Measurements from ENCODE around the gene PARD3B. TPM values are rescaled to one million over a fixed set of nuclear protein-coding genes. Genes with fewer than 3 reads are reported as not detected.

The PARD3B gene
- total and polyA plus RNA-seq, 2 experiments from 2014 or later = 3.5 to 4.4 TPM

- Histone ChIP-seq H3K4me1 (ENCODE audit: insufficient read depth) (no peaks in the 10 kb centered on the region), H3K4me2 (no peak overlapping the region), H3K79me2 (replicated peaks; ENCODE audit: insufficient read depth) (no peaks in the 10 kb centered on the region), H3F3A (replicated peaks; ENCODE audit: low read depth) (no peaks in the 10 kb centered on the region), H3K27me3 (ENCODE audit: insufficient read depth) (no peaks in the 10 kb centered on the region), H3K36me3 (ENCODE audit: insufficient read depth) (no peaks in the 10 kb centered on the region), H3K9me2 (ENCODE audit: insufficient read depth) (no peaks in the 10 kb centered on the region), H3K4me3 (no peak overlapping the region), H4K20me1 (replicated peaks; ENCODE audit: insufficient read depth) (no peaks in the 10 kb centered on the region), H3K27ac (ENCODE audit: low read depth) (no peak overlapping the region), H2AFZ (no peak overlapping the region)
- DNase-seq (ENCODE audit: low spot score) (no peak), ATAC-seq (no peak)
- H3K4me3 Mint-ChIP-seq = no peak overlapping the region
- no peak overlapping the region for H3K27ac Mint-ChIP-seq
- H3K9me3 Mint-ChIP-seq = no peaks in the 10 kb centered on the region; the same call in 2 of the 3 replicates
- TF ChIP-seq POLR2AphosphoS5 (IDR thresholded peaks at IDR 0.05; ENCODE audit: low read depth) (no peak), ZNF331 (CRISPR knock-in tag; IDR thresholded peaks at IDR 0.05; ENCODE audit: low read depth) (no peak), STAT1 (IDR thresholded peaks at IDR 0.05; ENCODE audit: unreplicated experiment) (no peak), ZNF462 (CRISPR knock-in tag; IDR thresholded peaks at IDR 0.05) (no peak)
- no peaks in the 10 kb centered on the region for H3K27me3 Mint-ChIP-seq (ENCODE audit: insufficient read depth, low read depth, poor library complexity)
- no peaks in the 10 kb centered on the region; the same call in 2 of the 3 replicates for H3K4me1 Mint-ChIP-seq
- no peaks in the 10 kb centered on the region for H3K36me3 Mint-ChIP-seq (ENCODE audit: low read depth)
These were observed 142.5 kb downstream of the PARD3B start for GRCh38 chr2:204687776-204688175.

- peak overlapping the region; percentile 77; the same call in 1 of the 2 replicates for H3K27ac Mint-ChIP-seq
- no peak overlapping the region for H2AFZ ChIP-seq
- H3K27ac ChIP-seq (ENCODE audit: low read depth) = no peak overlapping the region
- H3K36me3 ChIP-seq (ENCODE audit: insufficient read depth) = no peaks in the 10 kb centered on the region
- no peaks in the 10 kb centered on the region for H3K27me3 ChIP-seq (ENCODE audit: insufficient read depth)
- no peaks in the 10 kb centered on the region for H3K79me2 ChIP-seq (replicated peaks; ENCODE audit: insufficient read depth)
- TF ChIP-seq ZNF114 (CRISPR knock-in tag; IDR thresholded peaks at IDR 0.05) = no peak
- peak; percentile 83 to 93 for TF ChIP-seq CTCF (conservative IDR thresholded peaks at IDR 0.05; ENCODE audit: low read depth in 2 of 2)
- no peaks in the 10 kb centered on the region for H3K36me3 Mint-ChIP-seq (ENCODE audit: low read depth)
- H4K20me1 ChIP-seq (replicated peaks; ENCODE audit: insufficient read depth) = no peaks in the 10 kb centered on the region
- H3K4me3 Mint-ChIP-seq = no peak overlapping the region
- no peaks in the 10 kb centered on the region for H3F3A ChIP-seq (replicated peaks; ENCODE audit: low read depth)
- H3K9me3 Mint-ChIP-seq = no peaks in the 10 kb centered on the region
- no peak overlapping the region for H3K4me3 ChIP-seq
- no peaks in the 10 kb centered on the region for H3K27me3 Mint-ChIP-seq (ENCODE audit: insufficient read depth, low read depth, poor library complexity)
- no peaks in the 10 kb centered on the region for H3K4me1 ChIP-seq (ENCODE audit: insufficient read depth)
- ATAC-seq (peak; percentile 80), DNase-seq (ENCODE audit: low spot score) (peak; percentile 85)
- peaks cover 7% of the 10 kb centered on the region; the same call in 2 of the 3 replicates for H3K4me1 Mint-ChIP-seq
- no peak overlapping the region for H3K4me2 ChIP-seq
- H3K9me2 ChIP-seq (ENCODE audit: insufficient read depth) = no peaks in the 10 kb centered on the region
These were observed 146.7 kb downstream of the PARD3B start for GRCh38 chr2:204691911-204692510.
